ENCODE results near the gene USP7.
"Not testable (repeated sequence)": the region's sequence is repeated elsewhere in the genome, so short reads cannot be mapped to it uniquely, and the experiment has no call there.

USP7 gene

GRCh38 chr16:8878523-8878911 lies 85.2 kb downstream of the USP7 start:
- H3K4me3 ChIP-seq (ENCODE audit: low read depth, low read length): no peak overlapping the region
- no peak for TF ChIP-seq CTCF (IDR thresholded peaks at IDR 0.05; ENCODE audit: control insufficient read depth, extremely low read depth, insufficient read depth)
- no peak for DNase-seq (ENCODE audit: low read depth)

GRCh38 chr16:8877894-8878522 lies 85.7 kb downstream of the USP7 start:
- no peak overlapping the region for H3K4me3 ChIP-seq (ENCODE audit: low read depth, low read length)
- TF ChIP-seq CTCF (IDR thresholded peaks at IDR 0.05; ENCODE audit: control insufficient read depth, extremely low read depth, insufficient read depth): no peak
- DNase-seq (ENCODE audit: low read depth): no peak

- not testable (repeated sequence) for DNase-seq (ENCODE audit: low read depth); H3K4me3 ChIP-seq (ENCODE audit: low read depth, low read length)
Measured at GRCh38 chr16:8875317-8875716, 88.4 kb downstream of the USP7 start.

- no peak for DNase-seq (ENCODE audit: low read depth)
- no peak for TF ChIP-seq CTCF (IDR thresholded peaks at IDR 0.05; ENCODE audit: control insufficient read depth, extremely low read depth, insufficient read depth)
- H3K4me3 ChIP-seq (ENCODE audit: low read depth, low read length): no peak overlapping the region
Measured at GRCh38 chr16:8874388-8874787, 89.3 kb downstream of the USP7 start.

- not testable (repeated sequence) for H3K4me3 ChIP-seq (ENCODE audit: low read depth, low read length); DNase-seq (ENCODE audit: low read depth)
Measured at GRCh38 chr16:8873866-8874195, 89.9 kb downstream of the USP7 start.

GRCh38 chr16:8872967-8873865 lies 90.5 kb downstream of the USP7 start:
- no peak for DNase-seq (ENCODE audit: low read depth)
- TF ChIP-seq CTCF (IDR thresholded peaks at IDR 0.05; ENCODE audit: control insufficient read depth, extremely low read depth, insufficient read depth): 0 out of 2 replicates have a peak, but pooled peaks have one; percentile 9
- no peak overlapping the region for H3K4me3 ChIP-seq (ENCODE audit: low read depth, low read length)

- no peak for TF ChIP-seq CTCF (IDR thresholded peaks at IDR 0.05; ENCODE audit: control insufficient read depth, extremely low read depth, insufficient read depth)
- no peak for DNase-seq (ENCODE audit: low read depth)
- no peak overlapping the region for H3K4me3 ChIP-seq (ENCODE audit: low read depth, low read length)
Measured at GRCh38 chr16:8872071-8872470, 91.6 kb downstream of the USP7 start.

GRCh38 chr16:8869988-8870241 lies 93.8 kb downstream of the USP7 start:
- not testable (repeated sequence) for H3K4me3 ChIP-seq (ENCODE audit: low read depth, low read length); DNase-seq (ENCODE audit: low read depth)
